Spleen (tissue), 11 donors: ENCODE data around the gene LRRC75A. TPM values are rescaled to one million over a fixed set of nuclear protein-coding genes. Genes with fewer than 3 reads are reported as not detected.
"Not testable (repeated sequence)": the region's sequence is repeated elsewhere in the genome, so short reads cannot be mapped to it uniquely, and the experiment has no call there.

Source experiments
- DNase-seq: peaks from one replicate; pipeline ENCODE4 v3.0.0-alpha.2; 2020
- H3K27ac ChIP-seq, 8 donors: fragments of 200-600 bp; sonication (generic) in 7 of 8; 1 replicate in 4 of 8; 2 replicates in 4 of 8; pipeline versions ENCODE4 v1.5.0 to v1.8.0; 2016 to 2021; ENCODE audit warnings: inconsistent platforms in 4 of 8, mild to moderate bottlenecking in 4 of 8, moderate library complexity in 1 of 8
- H3K27me3 ChIP-seq, 7 donors: fragments of 200-600 bp; sonication (generic) in 6 of 7; replicated peaks in 1 of 7; 1 replicate in 4 of 7; 2 replicates in 3 of 7; pipeline versions ENCODE4 v1.5.0 to v1.8.0; 2016 to 2021; ENCODE audit warnings: inconsistent platforms in 3 of 7, mild to moderate bottlenecking in 1 of 7
- H3K36me3 ChIP-seq, 6 donors: fragments of 200-600 bp; sonication (generic) in 5 of 6; 1 replicate in 4 of 6; 2 replicates in 2 of 6; pipeline versions ENCODE4 v1.5.0 to v1.8.0; 2016 to 2021; ENCODE audit warnings: inconsistent platforms in 2 of 6
- H3K4me1 ChIP-seq, 6 donors: fragments of 200-600 bp; sonication (generic) in 5 of 6; 1 replicate in 3 of 6; 2 replicates in 3 of 6; pipeline versions ENCODE4 v1.5.0 to v1.8.0; 2016 to 2021; ENCODE audit warnings: inconsistent platforms in 3 of 6
- H3K4me3 ChIP-seq, 8 donors: fragments of 200-600 bp; sonication (generic) in 7 of 8; 1 replicate in 4 of 8; 2 replicates in 4 of 8; pipeline versions ENCODE4 v1.5.0 to v1.8.0; 2016 to 2021; ENCODE audit warnings: inconsistent platforms in 4 of 8, mild to moderate bottlenecking in 4 of 8, moderate library complexity in 2 of 8
- H3K9me3 ChIP-seq, 8 donors: fragments of 200-600 bp; sonication (generic) in 7 of 8; 1 replicate in 4 of 8; 2 replicates in 4 of 8; pipeline versions ENCODE4 v1.5.0 to v1.8.0; 2016 to 2021; ENCODE audit warnings: inconsistent platforms in 4 of 8
- WGBS, 5 donors: extraction: QIAGEN DNeasy Blood & Tissue Kit in 3 of 5; methylation state at CpG; one replicate each; pipeline versions ENCODE4 v1.1.5 to v1.1.7; 2013 to 2018; 5-methylcytosine and 5-hydroxymethylcytosine counted together
- intact Hi-C: fragments of 100-400 bp; cut with DNase I; formaldehyde crosslinking; loops from one replicate; pipeline ENCODE4 v1.15.0; 2023; ENCODE audit warnings: low total_unique reads
- polyA plus RNA-seq, 3 donors: library from polyadenylated mRNA; stranded (reverse); fragments of 200-250 nt; gene quantifications; one replicate each; pipeline ENCODE4 v1.2.1, GENCODE V29; 2013
- small RNA-seq, 4 donors: library from RNA; depleted of rRNA; stranded (forward); fragments of <200 nt; gene quantifications; one replicate each; pipeline ENCODE3, GENCODE V24; 2016
- total RNA-seq, 7 donors: library from RNA; depleted of rRNA in 3 of 7; stranded (reverse); fragments of >200 nt in 3 of 7; fragmentation: NEBNext Ultra II Directional in 4 of 7; extraction: Animal tissue kit (Norgen Biotek cat#: 25700) in 4 of 7; gene quantifications; one replicate each; pipeline versions ENCODE4 v1.1.0 to v1.2.1, GENCODE V29; 2016 to 2021
- donor health status: healthy with polysubstance abuse.
- donor health status: DM: no; HTN: no; CAD: no; lungs with moderate emphysema.
- donor health status: DM: no; HTN: no; CAD: no.
- donor health status: Bipolar disorder and iron deficiency.
- donor health status: healthy.
- donor health status: DM: no; HTN: no; CAD: no.
- donor health status: DM: yes; HTN: yes; CAD: no.

The LRRC75A gene
- total and polyA plus RNA-seq, 10 donors, result 4.2 to 26.4 (median 19.3) TPM

- H3K27ac ChIP-seq, H3K4me1 ChIP-seq, H3K27me3 ChIP-seq, H3K4me3 ChIP-seq, H3K36me3 ChIP-seq, intact Hi-C loops, H3K9me3 ChIP-seq: not testable (repeated sequence)
- peak; percentile 21 for DNase-seq
- 92 to 96% (median 94%) methylated on average over 11 of the region's 11 CpGs for WGBS, 5 donors
Measured at GRCh38 chr17:16392491-16392890, 99.5 kb downstream of the LRRC75A start.

Small RNAs within 50 kb of the gene (small RNA-seq; reads per million reads assigned to genes)
- gene SNORD49A (0 reads per million in 4 donors), gene SNORD65 (0 reads per million in 4 donors)

Other genes with a start within 250 kb of the LRRC75A start
- gene CENPV, start 138.7 kb downstream of the LRRC75A start, total RNA-seq, result 10 to 100 TPM in 2 of 7 donors, 1 to 10 TPM in 5; 5.1 to 15.2 (median 9.5) TPM
- gene CENPV, start 138.7 kb downstream of the LRRC75A start, polyA plus RNA-seq, result 10 to 100 TPM; 18.7 to 24.5 (median 19.5) TPM
- gene UBB, start 111.1 kb downstream of the LRRC75A start, total RNA-seq, result 1,000 to 10,000 TPM in 5 of 7 donors, 100 to 1,000 TPM in 2; 822 to 1,795 (median 1,121) TPM
- 100 to 1,000 TPM; 697 to 951 (median 938) TPM for gene UBB, start 111.1 kb downstream of the LRRC75A start, polyA plus RNA-seq
- 10 to 100 TPM; 44.8 to 85.7 (median 50.2) TPM for gene TRPV2, start 76.6 kb downstream of the LRRC75A start, total RNA-seq
- gene TRPV2, start 76.6 kb downstream of the LRRC75A start, polyA plus RNA-seq, result 10 to 100 TPM; 37.0 to 61.3 (median 55.0) TPM
- gene ZNF287, start 77.0 kb upstream of the LRRC75A start, total RNA-seq, result 10 to 100 TPM in 2 of 7 donors, 1 to 10 TPM in 5; 7.2 to 12.2 (median 9.1) TPM
- 10 to 100 TPM in 1 of 3 donors, 1 to 10 TPM in 2; 5.1 to 10.7 (median 5.9) TPM for gene ZNF287, start 77.0 kb upstream of the LRRC75A start, polyA plus RNA-seq
- gene ZNF624, start 161.7 kb upstream of the LRRC75A start, total RNA-seq, result 10 to 100 TPM in 3 of 7 donors, 1 to 10 TPM in 4; 7.9 to 19.8 (median 9.1) TPM
- 1 to 10 TPM; 1.3 to 2.7 (median 1.5) TPM for gene ZNF624, start 161.7 kb upstream of the LRRC75A start, polyA plus RNA-seq
- gene CCDC144A, start 198.0 kb upstream of the LRRC75A start, total RNA-seq, result 10 to 100 TPM in 2 of 7 donors, 1 to 10 TPM in 5; 1.0 to 14.3 (median 6.8) TPM
- under 1 TPM; 0.09 to 0.22 (median 0.15) TPM for gene CCDC144A, start 198.0 kb upstream of the LRRC75A start, polyA plus RNA-seq